HCT116 (cell line): ENCODE results near the gene CPTP. TPM values are rescaled to one million over a fixed set of nuclear protein-coding genes. Genes with fewer than 3 reads are reported as not detected.

Experiments used
- ATAC-seq: fragments of 200-7000 bp; cut with Tn5 transposase; 2 replicates; pipeline ENCODE4 v1.9.1; 2020; ENCODE audit warnings: mild to moderate bottlenecking, moderate library complexity
- BruUV-seq: library from RNA; stranded (reverse); fragments of 400-500 nt; replicated peaks from 2 replicates; lab custom pipeline; 2021; lab: Mats Ljungman, UMichigan
- CTCF ChIA-PET: fragments of 300-600 bp; sonication (Branson Sonifier 250); formaldehyde crosslinking; loops from one replicate; lab custom pipeline; 2021; ENCODE audit warnings: antibody characterized with exemption; lab: Charles Lee
- POLR2A ChIA-PET: fragments of 300-600, 350-600 bp; sonication (Branson Sonifier 250); formaldehyde crosslinking; loops from one replicate; lab custom pipeline; 2021; ENCODE audit warnings: antibody characterized with exemption; lab: Charles Lee
- RAD21 ChIA-PET, 2 experiments: fragments of 300-600 bp; sonication (Branson Sonifier 250); formaldehyde crosslinking; loops; one replicate each; lab custom pipeline; 2023; ENCODE audit warnings: low total read pairs in 2 of 2; ENCODE audit not compliant: uncharacterized antibody in 2 of 2, unreplicated experiment in 2 of 2, low non-redundant PET in 1 of 2; lab: Charles Lee
- DNase-seq: peaks from one replicate; pipeline ENCODE4 v3.0.0-alpha.2; 2010; ENCODE audit warnings: low read depth, low spot score
- H2AFZ ChIP-seq: fragments of 200-600 bp; shearing (Covaris generic), sonication (generic); 2 replicates; pipeline ENCODE4 v1.6.1; 2017; ENCODE audit warnings: low read depth, mixed run types, mixed read lengths, antibody characterized with exemption, low read length; ENCODE audit not compliant: poor library complexity, severe bottlenecking
- H3K27ac ChIP-seq: 2 replicates; pipeline ENCODE4 v1.5.1; 2012; ENCODE audit warnings: low read depth, low read length
- H3K27me3 ChIP-seq: fragments of 200-600 bp; sonication (generic); 2 replicates; pipeline ENCODE4 v1.6.1; 2016; ENCODE audit warnings: mixed run types, low read length, mixed read lengths; ENCODE audit not compliant: insufficient read depth
- H3K36me3 ChIP-seq, 2 experiments: fragments of 200-500 bp in 1 of 2; fragments of 200-600 bp in 1 of 2; sonication (Bioruptor generic) in 1 of 2; sonication (generic) in 1 of 2; 2 replicates each; pipeline versions ENCODE4 v1.5.1 to v1.6.1; 2014 to 2016; ENCODE audit warnings: low read length in 2 of 2, inconsistent platforms in 1 of 2, mixed read lengths in 1 of 2, mixed run types in 1 of 2; ENCODE audit not compliant: insufficient read depth in 2 of 2, control insufficient read depth in 1 of 2
- H3K4me1 ChIP-seq, 2 experiments: fragments of 200-600 bp in 1 of 2; sonication (generic) in 1 of 2; 2 replicates each; pipeline versions ENCODE4 v1.5.1 to v1.6.1; 2012 to 2017; ENCODE audit warnings: low read length in 2 of 2, inconsistent platforms in 1 of 2, mild to moderate bottlenecking in 1 of 2, mixed read lengths in 1 of 2, mixed run types in 1 of 2, moderate library complexity in 1 of 2; ENCODE audit not compliant: insufficient read depth in 2 of 2, control insufficient read depth in 1 of 2
- H3K4me2 ChIP-seq: fragments of 200-600 bp; sonication (generic); 2 replicates; pipeline ENCODE4 v1.6.1; 2017; ENCODE audit warnings: mixed run types, low read length, mixed read lengths
- H3K4me3 ChIP-seq, 2 experiments: fragments of 200-600 bp in 1 of 2; sonication (generic) in 1 of 2; replicated peaks in 1 of 2; 2 replicates each; pipeline ENCODE4 v1.5.1; 2011 to 2016; ENCODE audit warnings: low read length in 2 of 2, control low read depth in 1 of 2, low read depth in 1 of 2, mild to moderate bottlenecking in 1 of 2, mixed read lengths in 1 of 2, mixed run types in 1 of 2
- H3K79me2 ChIP-seq: fragments of 200-600 bp; sonication (generic); 2 replicates; pipeline ENCODE4 v1.6.1; 2017; ENCODE audit warnings: mild to moderate bottlenecking, mixed run types, low read length, moderate library complexity, mixed read lengths; ENCODE audit not compliant: insufficient read depth
- H3K9ac ChIP-seq: fragments of 200-600 bp; sonication (generic); 2 replicates; pipeline ENCODE4 v1.6.1; 2016; ENCODE audit warnings: low read length, mixed read lengths
- H3K9me2 ChIP-seq: fragments of 200-600 bp; sonication (generic), shearing (Covaris generic); 2 replicates; pipeline ENCODE4 v1.6.1; 2017; ENCODE audit warnings: mixed run types, mild to moderate bottlenecking, moderate library complexity; ENCODE audit not compliant: insufficient read depth
- H3K9me3 ChIP-seq, 2 experiments: fragments of 200-500 bp in 1 of 2; fragments of 200-600 bp in 1 of 2; sonication (Bioruptor generic) in 1 of 2; sonication (generic) in 1 of 2; 2 replicates each; pipeline ENCODE4 v1.6.1; 2014 to 2017; ENCODE audit warnings: low read length in 2 of 2, mixed read lengths in 2 of 2, inconsistent platforms in 1 of 2, low read depth in 1 of 2, mild to moderate bottlenecking in 1 of 2, mixed run types in 1 of 2, moderate library complexity in 1 of 2; ENCODE audit not compliant: control insufficient read depth in 1 of 2, insufficient read depth in 1 of 2
- H4K20me1 ChIP-seq: fragments of 200-600 bp; sonication (generic), shearing (Covaris generic); 2 replicates; pipeline ENCODE4 v1.6.1; 2017; ENCODE audit warnings: mixed run types, mild to moderate bottlenecking, moderate library complexity; ENCODE audit not compliant: insufficient read depth
- ATF3 ChIP-seq: IDR thresholded peaks from 2 replicates; pipeline ENCODE4 v1.6.1; 2012
- CBX3 ChIP-seq: IDR thresholded peaks from 2 replicates; pipeline ENCODE4 v1.6.1; 2012; ENCODE audit warnings: low read depth
- CEBPB ChIP-seq: IDR thresholded peaks from 2 replicates; pipeline ENCODE4 v1.6.1; 2012; ENCODE audit warnings: low read depth
- CTCF ChIP-seq, 3 experiments: fragments of 200-600 bp in 1 of 3; sonication (generic) in 1 of 3; IDR thresholded peaks in 2 of 3; conservative IDR thresholded peaks in 1 of 3; 2 replicates each; pipeline ENCODE4 v1.5.1; 2012 to 2017; ENCODE audit warnings: low read depth in 2 of 3, low read length in 2 of 3, antibody characterized with exemption in 1 of 3, borderline replicate concordance in 1 of 3, control low read depth in 1 of 3, mild to moderate bottlenecking in 1 of 3, mixed read lengths in 1 of 3, mixed run types in 1 of 3, moderate library complexity in 1 of 3; ENCODE audit not compliant: insufficient read depth in 1 of 3
- EGR1 ChIP-seq: IDR thresholded peaks from 2 replicates; pipeline ENCODE4 v1.6.1; 2012; ENCODE audit warnings: low read depth
- ELF1 ChIP-seq: IDR thresholded peaks from 2 replicates; pipeline ENCODE4 v1.6.1; 2012; ENCODE audit warnings: low read depth, borderline replicate concordance
- EZH2 ChIP-seq: fragments of 200-600 bp; sonication (generic); IDR thresholded peaks from 2 replicates; pipeline ENCODE4 v1.6.1; 2017; ENCODE audit warnings: antibody characterized with exemption, mixed run types
- EZH2phosphoT487 ChIP-seq: fragments of 200-600 bp; IDR thresholded peaks from 2 replicates; pipeline ENCODE4 v1.6.1; 2018; ENCODE audit warnings: antibody characterized with exemption, borderline replicate concordance
- FOSL1 ChIP-seq: IDR thresholded peaks from 2 replicates; pipeline ENCODE4 v1.6.1; 2012; ENCODE audit warnings: low read depth
- MAX ChIP-seq: IDR thresholded peaks from 2 replicates; pipeline ENCODE4 v1.6.1; 2012
- POLR2AphosphoS5 ChIP-seq: IDR thresholded peaks from 2 replicates; pipeline ENCODE4 v1.6.1; 2011; ENCODE audit warnings: mild to moderate bottlenecking, low read depth, low read length, moderate library complexity
- RAD21 ChIP-seq: IDR thresholded peaks from 2 replicates; pipeline ENCODE4 v1.6.1; 2012; ENCODE audit warnings: low read depth, mild to moderate bottlenecking
- SIN3A ChIP-seq: IDR thresholded peaks from 2 replicates; pipeline ENCODE4 v1.6.1; 2012; ENCODE audit warnings: low read depth
- SP1 ChIP-seq: IDR thresholded peaks from 2 replicates; pipeline ENCODE4 v1.6.1; 2012; ENCODE audit warnings: low read depth
- ZFX ChIP-seq: fragments of 450-650 bp; IDR thresholded peaks from 2 replicates; pipeline ENCODE4 v1.6.1; 2017
- ZNF274 ChIP-seq: fragments of 200-500 bp; sonication (Bioruptor generic); IDR thresholded peaks from 2 replicates; pipeline ENCODE4 v1.6.1; 2014; ENCODE audit warnings: mild to moderate bottlenecking, low read depth, low read length, inconsistent platforms
- intact Hi-C: fragments of 100-400 bp; cut with micrococcal nuclease; formaldehyde crosslinking; loops from 2 replicates; pipeline ENCODE4 v1.10.0; 2022
- total RNA-seq: library from RNA; stranded (reverse); gene quantifications from one replicate; pipeline ENCODE4 v1.2.1, GENCODE V29; 2021; ENCODE audit not compliant: unreplicated experiment
- TF ChIP-seq, protein P1 (sequence below): IDR thresholded peaks from 2 replicates; pipeline ENCODE4 v1.6.1; 2012; ENCODE audit warnings: low read depth

CPTP gene
- total RNA-seq, 1 experiment from 2014 or later, result 16.3 TPM

DNA sequence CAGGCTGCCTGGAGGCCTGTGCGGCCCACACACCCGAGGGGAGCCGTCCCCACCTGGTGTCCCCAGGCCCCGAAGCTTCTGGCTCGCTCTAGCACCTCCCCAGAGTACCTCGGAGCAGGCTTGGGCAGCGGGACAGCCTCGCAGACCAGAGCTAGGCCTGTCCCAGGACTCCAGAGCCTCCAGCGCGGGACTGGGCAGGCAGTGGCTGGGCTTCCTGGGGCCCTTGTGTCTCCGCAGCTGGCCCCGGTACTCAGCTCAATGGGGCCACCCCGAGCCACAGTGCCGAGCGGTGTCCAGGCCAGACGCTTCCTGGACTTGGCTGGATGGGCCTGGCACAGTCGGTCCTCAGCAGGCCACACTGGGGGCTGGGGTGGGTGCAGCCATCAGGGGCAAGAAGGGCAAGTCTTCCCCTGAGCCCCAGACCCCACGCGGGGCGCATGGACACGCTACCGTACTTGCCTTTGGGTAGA lies 39.5 kb upstream of the CPTP start (continued):
- TF ChIP-seq ZNF274, result no peak
- no peak for TF ChIP-seq POLR2AphosphoS5
- no peak for TF ChIP-seq ZFX
- no peak for TF ChIP-seq SIN3A
- no peak for TF ChIP-seq ELF1

DNA sequence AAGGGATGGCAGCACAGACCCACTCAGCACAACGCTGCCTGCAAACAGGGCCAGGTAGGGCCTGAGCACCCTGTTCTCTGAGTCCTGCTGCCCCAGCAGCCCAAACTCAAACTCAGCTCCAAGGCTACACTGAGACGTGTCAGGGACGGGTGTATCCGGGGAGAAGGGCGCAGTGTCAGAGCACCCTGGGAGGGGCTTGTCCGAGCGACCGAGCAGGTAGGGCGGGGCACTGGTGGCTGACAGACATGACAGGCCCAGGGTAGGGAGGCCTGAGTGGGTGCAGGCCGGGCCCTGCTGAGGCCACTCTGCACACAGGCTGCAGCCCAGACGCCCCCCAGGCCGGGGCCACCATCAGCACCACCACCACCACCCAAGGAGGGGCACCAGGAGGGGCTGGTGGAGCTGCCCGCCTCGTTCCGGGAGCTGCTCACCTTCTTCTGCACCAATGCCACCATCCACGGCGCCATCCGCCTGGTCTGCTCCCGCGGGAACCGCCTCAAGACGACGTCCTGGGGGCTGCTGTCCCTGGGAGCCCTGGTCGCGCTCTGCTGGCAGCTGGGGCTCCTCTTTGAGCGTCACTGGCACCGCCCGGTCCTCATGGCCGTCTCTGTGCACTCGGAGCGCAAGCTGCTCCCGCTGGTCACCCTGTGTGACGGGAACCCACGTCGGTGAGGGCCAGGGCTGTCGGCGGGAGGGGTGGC lies 38.8 kb upstream of the CPTP start:
- H3K4me3 ChIP-seq, result no peak overlapping the region
- no peaks in the 10 kb centered on the region for H4K20me1 ChIP-seq
- H3K79me2 ChIP-seq, result no peaks in the 10 kb centered on the region
- no peaks in the 10 kb centered on the region for H3K9me2 ChIP-seq
- no peak for DNase-seq
- RAD21 ChIA-PET, result no interaction called here
- H3K27me3 ChIP-seq, result no peaks in the 10 kb centered on the region
- no peak overlapping the region for H3K4me2 ChIP-seq
- intact Hi-C loops, result no loop called here
- no TSS peak for BruUV-seq
- no peak for TF ChIP-seq CBX3
- TF ChIP-seq CTCF (IDR thresholded peaks at IDR 0.05 in 2 of 3, conservative IDR thresholded peaks at IDR 0.05 in 1 of 3; ENCODE audit: borderline replicate concordance in 1 of 3, insufficient read depth in 1 of 3, low read depth in 2 of 3, low read length in 2 of 3), result no peak
- TF ChIP-seq, protein P1, sequence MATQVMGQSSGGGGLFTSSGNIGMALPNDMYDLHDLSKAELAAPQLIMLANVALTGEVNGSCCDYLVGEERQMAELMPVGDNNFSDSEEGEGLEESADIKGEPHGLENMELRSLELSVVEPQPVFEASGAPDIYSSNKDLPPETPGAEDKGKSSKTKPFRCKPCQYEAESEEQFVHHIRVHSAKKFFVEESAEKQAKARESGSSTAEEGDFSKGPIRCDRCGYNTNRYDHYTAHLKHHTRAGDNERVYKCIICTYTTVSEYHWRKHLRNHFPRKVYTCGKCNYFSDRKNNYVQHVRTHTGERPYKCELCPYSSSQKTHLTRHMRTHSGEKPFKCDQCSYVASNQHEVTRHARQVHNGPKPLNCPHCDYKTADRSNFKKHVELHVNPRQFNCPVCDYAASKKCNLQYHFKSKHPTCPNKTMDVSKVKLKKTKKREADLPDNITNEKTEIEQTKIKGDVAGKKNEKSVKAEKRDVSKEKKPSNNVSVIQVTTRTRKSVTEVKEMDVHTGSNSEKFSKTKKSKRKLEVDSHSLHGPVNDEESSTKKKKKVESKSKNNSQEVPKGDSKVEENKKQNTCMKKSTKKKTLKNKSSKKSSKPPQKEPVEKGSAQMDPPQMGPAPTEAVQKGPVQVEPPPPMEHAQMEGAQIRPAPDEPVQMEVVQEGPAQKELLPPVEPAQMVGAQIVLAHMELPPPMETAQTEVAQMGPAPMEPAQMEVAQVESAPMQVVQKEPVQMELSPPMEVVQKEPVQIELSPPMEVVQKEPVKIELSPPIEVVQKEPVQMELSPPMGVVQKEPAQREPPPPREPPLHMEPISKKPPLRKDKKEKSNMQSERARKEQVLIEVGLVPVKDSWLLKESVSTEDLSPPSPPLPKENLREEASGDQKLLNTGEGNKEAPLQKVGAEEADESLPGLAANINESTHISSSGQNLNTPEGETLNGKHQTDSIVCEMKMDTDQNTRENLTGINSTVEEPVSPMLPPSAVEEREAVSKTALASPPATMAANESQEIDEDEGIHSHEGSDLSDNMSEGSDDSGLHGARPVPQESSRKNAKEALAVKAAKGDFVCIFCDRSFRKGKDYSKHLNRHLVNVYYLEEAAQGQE, result no peak
- no peak for TF ChIP-seq POLR2AphosphoS5
- no peak for TF ChIP-seq SIN3A
- TF ChIP-seq EZH2, result no peak
- no peak for TF ChIP-seq FOSL1
- TF ChIP-seq RAD21, result no peak
- TF ChIP-seq EZH2phosphoT487, result no peak
- TF ChIP-seq ZFX, result no peak
- TF ChIP-seq CEBPB, result no peak
- TF ChIP-seq SP1, result no peak
- TF ChIP-seq MAX, result no peak
- TF ChIP-seq ATF3, result no peak
- no peak for TF ChIP-seq EGR1
- TF ChIP-seq ZNF274, result no peak
- TF ChIP-seq, all 23 proteins: peak for 0
- H3K9me3 ChIP-seq, result no peaks in the 10 kb centered on the region
- no peak overlapping the region; the same call in 1 of the 2 replicates for H3K27ac ChIP-seq
- no peak overlapping the region for H2AFZ ChIP-seq
- ATAC-seq, result 0 out of 2 replicates have a peak, but pooled peaks have one; percentile 12
- H3K9ac ChIP-seq, result no peak overlapping the region
- no peaks in the 10 kb centered on the region for H3K36me3 ChIP-seq
- CTCF ChIA-PET, result no interaction called here
- H3K4me1 ChIP-seq, result peaks cover 5 to 29% of the 10 kb centered on the region in 2 experiments; a peak in 3 of 4 replicates
- POLR2A ChIA-PET, result no interaction called here
